ENCODE data around the gene C2CD3. TPM values are rescaled to one million over a fixed set of nuclear protein-coding genes. Genes with fewer than 3 reads are reported as not detected.

C2CD3 gene
- total and polyA plus RNA-seq, 10 of the 15 experiments (the other 5 are each of a cell fraction or from before 2014, with no cell fraction given), result 2.3 to 24.0 (median 16.3) TPM

GRCh38 chr11:74037309-74037708, 133.5 kb downstream of the C2CD3 start (continued):
- TF ChIP-seq RBBP5 (conservative IDR thresholded peaks at IDR 0.05) (no peak), ZNF384 (IDR thresholded peaks at IDR 0.05; ENCODE audit: borderline replicate concordance, low read depth, low read length) (no peak), SREBF2 (IDR thresholded peaks at IDR 0.05; ENCODE audit: low read length) (no peak), ATF7 (IDR thresholded peaks at IDR 0.05; ENCODE audit: low read depth) (no peak)

GRCh38 chr11:74035264-74035663, 135.5 kb downstream of the C2CD3 start:
- FAIRE-seq (no peak), ATAC-seq (no peak), DNase-seq (ENCODE audit: low read depth, low spot score) (no peak)
- intact Hi-C loops (cut with micrococcal nuclease; ENCODE audit: unreplicated experiment), result no loop called here
- Histone ChIP-seq H3K36me3 (ENCODE audit: control insufficient read depth in 2 of 2, insufficient read depth in 2 of 2, low read length in 1 of 2) (peaks cover 15 to 23% of the 10 kb centered on the region in 2 experiments; a peak in 3 of 4 replicates), H3K4me3 (no peak overlapping the region), H3K79me2 (ENCODE audit: control insufficient read depth, insufficient read depth, low read length) (no peaks in the 10 kb centered on the region), H4K20me1 (ENCODE audit: control insufficient read depth, insufficient read depth) (no peaks in the 10 kb centered on the region), H3K9ac (ENCODE audit: control insufficient read depth, insufficient read depth, low read length) (no peak overlapping the region), H3K9me3 (replicated peaks; ENCODE audit: control insufficient read depth, insufficient read depth, low read length) (no peaks in the 10 kb centered on the region), H3K4me1 (ENCODE audit: control insufficient read depth, insufficient read depth, low read length) (peaks cover 9% of the 10 kb centered on the region), H3K27ac (ENCODE audit: control insufficient read depth, insufficient read depth) (no peak overlapping the region), H3K4me2 (ENCODE audit: control insufficient read depth, insufficient read depth) (no peak overlapping the region), H3K27me3 (replicated peaks in 1 of 2; ENCODE audit: control insufficient read depth in 2 of 2, insufficient read depth in 2 of 2, low read length in 1 of 2) (no peaks in the 10 kb centered on the region), H2AFZ (ENCODE audit: control insufficient read depth, low read depth, low read length) (no peak overlapping the region)
- no peak for TF ChIP-seq YBX1 (IDR thresholded peaks at IDR 0.05)
- no peak for TF ChIP-seq PKNOX1 (IDR thresholded peaks at IDR 0.05)
- no peak for TF ChIP-seq FOXK2 (IDR thresholded peaks at IDR 0.05)
- no peak for TF ChIP-seq HSF1 (IDR thresholded peaks at IDR 0.05; ENCODE audit: low read depth, low read length)
- no peak for TF ChIP-seq MEF2A (IDR thresholded peaks at IDR 0.05; ENCODE audit: insufficient read depth, low read depth, low read length)
- no peak for TF ChIP-seq TCF3 (IDR thresholded peaks at IDR 0.05; ENCODE audit: borderline replicate concordance, insufficient read depth, low read depth, low read length)
- TF ChIP-seq CHD4 (IDR thresholded peaks at IDR 0.05), result no peak
- TF ChIP-seq FOXM1 (IDR thresholded peaks at IDR 0.05; ENCODE audit: low read depth, low read length), result no peak
- no peak for TF ChIP-seq LARP7 (IDR thresholded peaks at IDR 0.05)
- no peak for TF ChIP-seq SUPT20H (IDR thresholded peaks at IDR 0.05; ENCODE audit: borderline replicate concordance, control insufficient read depth, low read depth, low read length)
- ChIA-PET POLR2A (no interaction called here), RAD21 (ENCODE audit: unreplicated experiment) (no interaction called here), CTCF (no interaction called here), SMC1A (ENCODE audit: uncharacterized antibody, unreplicated experiment) (no interaction called here)
- BruUV-seq (replicated peaks), result no TSS peak
- WGBS (ENCODE audit: insufficient coverage, insufficient replicate concordance, low lambda C conversion rate, missing lambda C conversion rate), result 100% methylated on average over 1 of the region's 1 CpG
- in situ Hi-C loops (cut with MboI), result no loop called here
